NB4 (cell line): ENCODE results near the gene NUP98.

Experiments used
- CTCF ChIP-seq: IDR thresholded peaks from one replicate; pipeline ENCODE4 v1.5.1; 2012; ENCODE audit warnings: low read depth, low read length
- MYC ChIP-seq: IDR thresholded peaks from 2 replicates; pipeline ENCODE4 v1.6.1; 2011; ENCODE audit warnings: low read depth, low read length
- POLR2A ChIP-seq: IDR thresholded peaks from 2 replicates; pipeline ENCODE4 v1.6.1; 2011; ENCODE audit warnings: mild to moderate bottlenecking; ENCODE audit not compliant: insufficient read length; ENCODE audit errors: extremely low read depth
- TF ChIP-seq, protein P1 (sequence below): IDR thresholded peaks from 2 replicates; pipeline ENCODE4 v1.6.1; 2011; ENCODE audit warnings: low read depth, low read length

DNA sequence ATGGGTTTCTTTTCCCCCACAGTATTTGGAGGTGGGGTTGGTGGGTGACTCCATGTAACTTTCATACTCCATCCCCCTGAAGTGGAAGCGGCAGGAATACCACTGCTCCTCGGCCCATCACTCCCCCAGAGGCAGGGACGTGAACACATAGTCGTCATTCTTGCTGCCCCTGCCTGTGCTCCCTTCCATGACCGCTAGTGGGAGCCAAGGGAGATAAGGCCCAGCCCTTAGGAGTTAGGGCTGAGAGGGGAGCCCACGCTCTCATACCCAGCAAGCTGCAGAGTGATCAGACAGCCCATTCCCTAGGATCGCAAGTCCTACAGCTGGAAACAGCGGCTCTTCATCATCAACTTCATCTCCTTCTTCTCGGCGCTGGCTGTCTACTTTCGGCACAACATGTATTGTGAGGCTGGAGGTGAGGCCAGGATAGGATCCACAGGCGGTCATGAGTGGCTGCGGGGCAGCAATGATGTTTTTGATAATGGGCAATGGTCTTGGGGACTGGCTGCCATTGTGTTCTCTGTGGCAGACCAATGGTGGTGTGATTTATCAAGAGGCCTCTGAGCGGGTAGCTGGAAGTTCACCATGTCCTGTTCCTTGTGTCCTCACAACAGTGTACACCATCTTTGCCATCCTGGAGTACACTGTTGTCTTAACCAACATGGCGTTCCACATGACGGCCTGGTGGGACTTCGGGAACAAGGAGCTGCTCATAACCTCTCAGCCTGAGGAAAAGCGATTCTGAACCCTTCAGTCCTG is 27.5 kb upstream of the NUP98 start:
- TF ChIP-seq, protein P1, sequence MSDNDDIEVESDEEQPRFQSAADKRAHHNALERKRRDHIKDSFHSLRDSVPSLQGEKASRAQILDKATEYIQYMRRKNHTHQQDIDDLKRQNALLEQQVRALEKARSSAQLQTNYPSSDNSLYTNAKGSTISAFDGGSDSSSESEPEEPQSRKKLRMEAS = 0 out of 2 replicates have a peak, but pooled peaks have one; percentile 33
- TF ChIP-seq CTCF (peak; percentile 97), POLR2A (no peak), MYC (peak; percentile 46; the same call in 1 of the 2 replicates)
